Esophagus squamous epithelium (tissue), 5 donors: ENCODE measurements around the gene ICAM4. TPM values are rescaled to one million over a fixed set of nuclear protein-coding genes. Genes with fewer than 3 reads are reported as not detected.

Source experiments
- DNase-seq: peaks from one replicate; lab custom pipeline; 2025; lab: John Stamatoyannopoulos, UW
- H3K27ac ChIP-seq, 4 donors: fragments of 200-600 bp; sonication (generic); one replicate each; pipeline ENCODE4 v1.5.1; 2016 to 2019; ENCODE audit warnings: mild to moderate bottlenecking in 1 of 4
- H3K27me3 ChIP-seq, 4 donors: fragments of 200-600 bp; sonication (generic); 1 replicate in 3 of 4; 2 replicates in 1 of 4; pipeline versions ENCODE4 v1.5.1 to v1.6.0; 2017 to 2021; ENCODE audit warnings: antibody characterized with exemption in 1 of 4
- H3K36me3 ChIP-seq, 3 donors: fragments of 200-600 bp; sonication (generic); one replicate each; pipeline ENCODE4 v1.5.1; 2016 to 2019
- H3K4me1 ChIP-seq, 3 donors: fragments of 200-600 bp; sonication (generic); one replicate each; pipeline ENCODE4 v1.5.1; 2017 to 2019
- H3K4me3 ChIP-seq, 4 donors: fragments of 200-600 bp; sonication (generic); 1 replicate in 3 of 4; 2 replicates in 1 of 4; pipeline ENCODE4 v1.5.1; 2016 to 2019; ENCODE audit warnings: mild to moderate bottlenecking in 2 of 4, moderate library complexity in 1 of 4
- H3K9me3 ChIP-seq, 3 donors: fragments of 200-600 bp; sonication (generic); one replicate each; pipeline ENCODE4 v1.5.1; 2016 to 2019
- POLR2A ChIP-seq, 4 donors: fragments of 450-650 bp; IDR thresholded peaks; one replicate each; pipeline ENCODE4 v1.6.1; 2017; ENCODE audit warnings: antibody characterized with exemption in 4 of 4, mild to moderate bottlenecking in 4 of 4, moderate library complexity in 3 of 4
- WGBS, 2 donors: methylation state at CpG; one replicate each; pipeline ENCODE4 v1.1.5; 2018; 5-methylcytosine and 5-hydroxymethylcytosine counted together
- intact Hi-C: fragments of 100-400 bp; cut with DNase I; formaldehyde crosslinking; loops from one replicate; pipeline ENCODE4 v1.15.0; 2022
- total RNA-seq, 4 donors: library from RNA; depleted of rRNA; stranded (reverse); fragments of >200 nt; gene quantifications; one replicate each; pipeline ENCODE4 v1.1.0, GENCODE V29; 2016
- TF ChIP-seq, protein P1 (sequence below), 6 experiments: fragments of 450-650 bp in 4 of 6; fragments of 200-600 bp in 2 of 6; sonication (generic) in 2 of 6; IDR thresholded peaks; one replicate each; pipeline ENCODE4 v1.5.1; 2016 to 2019; ENCODE audit warnings: antibody characterized with exemption in 6 of 6, mild to moderate bottlenecking in 4 of 6, moderate library complexity in 4 of 6
- donor health status: DM: yes; HTN: yes; CAD: no.

ICAM4 gene
- total RNA-seq, 4 donors from 2014 or later: 0.29 to 0.76 TPM; not detected in 2

DNA sequence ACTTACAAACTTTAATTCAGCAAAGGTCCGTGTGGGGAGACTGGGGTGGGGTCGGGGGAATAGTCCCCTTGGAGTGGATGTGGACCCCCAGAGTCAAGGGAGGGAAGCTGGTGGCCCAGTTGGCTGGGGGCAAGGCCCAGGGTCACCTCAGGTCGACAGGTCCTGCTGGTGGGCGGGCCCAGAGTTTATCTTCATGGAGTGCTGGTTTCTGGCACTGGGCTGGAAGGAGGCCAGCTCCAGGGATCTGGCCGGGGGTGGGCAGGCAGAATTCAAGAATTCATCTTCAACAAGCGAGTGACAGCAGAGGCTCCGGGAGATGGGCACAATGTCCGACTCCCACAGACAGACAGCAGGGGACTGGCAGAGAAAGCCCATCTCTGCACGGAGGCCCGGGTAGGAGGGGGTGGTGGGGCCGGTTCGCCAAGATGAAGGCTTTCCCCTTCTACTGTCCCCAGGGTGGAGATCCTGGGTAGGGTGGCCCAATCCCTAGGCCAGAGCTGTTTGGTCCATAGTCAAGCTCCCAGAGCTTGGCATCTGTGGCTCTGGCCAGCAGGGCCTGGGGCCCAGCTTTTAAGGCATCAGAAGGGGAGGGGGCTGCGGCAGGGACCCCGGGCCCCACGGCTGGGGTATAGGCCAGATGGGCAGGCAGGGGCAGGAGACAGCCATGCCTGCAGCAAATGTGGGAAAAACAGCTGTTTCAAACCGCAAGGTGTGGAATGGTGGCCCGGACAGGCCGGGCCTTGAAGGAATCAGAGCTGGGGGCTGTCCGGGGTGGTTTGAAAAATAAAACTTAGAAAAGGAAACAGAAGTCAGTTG, 29.7 kb downstream of the ICAM4 start:
- intact Hi-C loops: no loop called here
- WGBS, 2 donors: 63 to 66% methylated on average over 7 to 11 of the region's 19 CpGs
- peak overlapping the region; percentile 62 to 80 (median 74) for H3K27ac ChIP-seq
- no peaks in the 10 kb centered on the region for H3K27me3 ChIP-seq
- peak overlapping the region in 3 of 4 donors; percentile 79 to 92 (median 90) for H3K4me3 ChIP-seq
- H3K36me3 ChIP-seq: peaks cover 11 to 51% (median 26%) of the 10 kb centered on the region in 3 donors
- TF ChIP-seq, protein P1, sequence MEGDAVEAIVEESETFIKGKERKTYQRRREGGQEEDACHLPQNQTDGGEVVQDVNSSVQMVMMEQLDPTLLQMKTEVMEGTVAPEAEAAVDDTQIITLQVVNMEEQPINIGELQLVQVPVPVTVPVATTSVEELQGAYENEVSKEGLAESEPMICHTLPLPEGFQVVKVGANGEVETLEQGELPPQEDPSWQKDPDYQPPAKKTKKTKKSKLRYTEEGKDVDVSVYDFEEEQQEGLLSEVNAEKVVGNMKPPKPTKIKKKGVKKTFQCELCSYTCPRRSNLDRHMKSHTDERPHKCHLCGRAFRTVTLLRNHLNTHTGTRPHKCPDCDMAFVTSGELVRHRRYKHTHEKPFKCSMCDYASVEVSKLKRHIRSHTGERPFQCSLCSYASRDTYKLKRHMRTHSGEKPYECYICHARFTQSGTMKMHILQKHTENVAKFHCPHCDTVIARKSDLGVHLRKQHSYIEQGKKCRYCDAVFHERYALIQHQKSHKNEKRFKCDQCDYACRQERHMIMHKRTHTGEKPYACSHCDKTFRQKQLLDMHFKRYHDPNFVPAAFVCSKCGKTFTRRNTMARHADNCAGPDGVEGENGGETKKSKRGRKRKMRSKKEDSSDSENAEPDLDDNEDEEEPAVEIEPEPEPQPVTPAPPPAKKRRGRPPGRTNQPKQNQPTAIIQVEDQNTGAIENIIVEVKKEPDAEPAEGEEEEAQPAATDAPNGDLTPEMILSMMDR (IDR thresholded peaks at IDR 0.05): no peak
- no peak for TF ChIP-seq POLR2A (IDR thresholded peaks at IDR 0.05)
- H3K9me3 ChIP-seq: no peaks in the 10 kb centered on the region
- DNase-seq: no peak
- peaks cover 6 to 20% (median 13%) of the 10 kb centered on the region in 3 donors for H3K4me1 ChIP-seq

DNA sequence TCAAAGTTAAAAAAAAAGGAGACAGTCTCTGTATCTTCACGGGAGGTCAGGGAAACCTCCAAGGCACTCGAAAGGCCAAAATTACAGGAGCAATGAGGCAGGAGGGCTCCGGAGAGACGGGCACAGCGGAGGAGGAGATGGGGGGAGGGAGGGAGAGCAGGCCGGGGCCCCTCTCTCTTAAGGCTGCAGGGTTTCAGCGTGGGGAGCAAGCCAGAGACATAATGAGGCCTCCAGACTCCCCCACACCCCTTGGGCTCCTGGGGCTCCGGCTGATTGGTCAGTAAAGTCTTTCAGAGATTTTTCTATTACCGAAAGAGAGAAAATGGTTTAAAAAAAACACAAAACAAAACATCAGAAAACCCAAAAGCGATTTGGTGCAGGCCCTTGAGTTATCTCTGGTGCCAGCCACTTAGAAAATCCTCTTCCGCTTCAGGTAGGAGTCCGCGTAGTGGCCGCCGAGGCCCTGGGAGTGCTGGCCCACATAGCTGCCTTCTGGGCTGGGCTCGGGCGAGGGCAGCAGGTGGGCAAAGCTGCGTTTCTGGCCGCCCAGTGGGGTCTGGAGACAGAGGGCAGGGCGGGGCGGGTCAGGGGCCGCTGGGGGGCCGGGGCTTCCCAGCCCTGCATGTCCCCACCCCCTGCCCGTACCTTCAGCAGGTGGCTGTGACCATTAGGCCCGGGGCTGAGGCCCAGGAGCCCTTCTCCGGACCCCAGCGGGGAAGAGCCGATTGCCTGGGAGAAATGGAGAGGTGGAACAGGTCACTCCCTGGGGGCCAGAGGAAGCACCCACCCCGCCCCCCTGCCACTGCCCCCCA, 30.5 kb downstream of the ICAM4 start:
- peaks cover 13 to 59% (median 34%) of the 10 kb centered on the region in 3 donors for H3K36me3 ChIP-seq
- H3K27ac ChIP-seq: no peak overlapping the region
- intact Hi-C loops: no loop called here
- 75% methylated on average over 13 to 14 of the region's 29 CpGs for WGBS, 2 donors
- H3K4me1 ChIP-seq: peaks cover 6 to 20% (median 13%) of the 10 kb centered on the region in 3 donors
- H3K27me3 ChIP-seq: no peaks in the 10 kb centered on the region
- no peak for DNase-seq
- no peak for TF ChIP-seq POLR2A (IDR thresholded peaks at IDR 0.05)
- TF ChIP-seq, protein P1 (IDR thresholded peaks at IDR 0.05): no peak
- H3K9me3 ChIP-seq: no peaks in the 10 kb centered on the region
- H3K4me3 ChIP-seq: no peak overlapping the region

DNA sequence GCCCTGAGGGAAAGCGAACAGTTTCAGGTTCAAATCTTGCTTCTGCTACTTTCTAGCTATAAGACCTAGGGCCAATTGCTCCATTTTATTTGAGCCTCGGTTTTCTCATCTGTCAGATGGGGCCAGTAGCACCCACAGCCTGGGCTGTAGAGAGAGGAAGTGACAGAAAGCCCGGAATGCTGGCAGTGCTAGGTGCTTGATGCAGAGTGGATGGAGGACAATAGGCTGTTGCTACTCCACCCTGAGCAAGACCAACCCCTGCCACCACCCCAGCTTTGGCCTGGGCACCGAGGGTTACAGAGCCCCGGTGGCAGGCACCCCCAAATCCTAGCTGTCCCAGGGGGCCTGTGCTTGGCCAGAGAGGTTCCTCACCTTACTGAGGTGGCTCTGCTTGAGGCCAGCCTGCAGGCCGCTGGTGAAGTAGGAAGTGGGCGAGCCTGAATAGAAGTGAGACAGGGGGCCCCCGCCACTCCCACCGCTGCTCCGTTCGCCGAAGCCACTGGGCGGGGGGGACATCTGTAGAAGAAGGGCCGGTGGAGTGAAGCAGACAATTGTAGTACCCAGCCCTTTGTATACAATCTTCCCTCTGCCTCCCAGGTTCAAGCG, 31.2 kb downstream of the ICAM4 start:
- WGBS, 2 donors: 84 to 96% methylated on average over 7 to 9 of the region's 15 CpGs
- Histone ChIP-seq H3K27me3 (no peaks in the 10 kb centered on the region), H3K9me3 (no peaks in the 10 kb centered on the region), H3K4me1 (peaks cover 6 to 20% (median 13%) of the 10 kb centered on the region in 3 donors), H3K4me3 (no peak overlapping the region), H3K27ac (no peak overlapping the region), H3K36me3 (peaks cover 20 to 66% (median 40%) of the 10 kb centered on the region in 3 donors)
- no peak for DNase-seq
- intact Hi-C loops: no loop called here
- TF ChIP-seq, protein P1 (IDR thresholded peaks at IDR 0.05): no peak
- no peak for TF ChIP-seq POLR2A (IDR thresholded peaks at IDR 0.05)

GRCh38 chr19:10318807-10319682, 32.3 kb downstream of the ICAM4 start:
- Histone ChIP-seq H3K4me1 (peaks cover 6 to 20% (median 13%) of the 10 kb centered on the region in 3 donors), H3K27ac (no peak overlapping the region), H3K4me3 (no peak overlapping the region), H3K36me3 (peaks cover 26 to 77% (median 46%) of the 10 kb centered on the region in 3 donors), H3K27me3 (no peaks in the 10 kb centered on the region), H3K9me3 (no peaks in the 10 kb centered on the region)
- 82 to 90% methylated on average over 9 to 11 of the region's 13 CpGs for WGBS, 2 donors
- intact Hi-C loops: no loop called here
- TF ChIP-seq, protein P1 (IDR thresholded peaks at IDR 0.05): no peak
- DNase-seq: no peak
